Psoas muscle (tissue), 8 donors: Measurements from ENCODE around the gene HOMER3. TPM values are rescaled to one million over a fixed set of nuclear protein-coding genes. Genes with fewer than 3 reads are reported as not detected.

Experiments used
- ATAC-seq, 4 donors: fragments of 200-7000 bp; cut with Tn5 transposase; one replicate each; pipeline ENCODE4 v1.9.1; 2020; ENCODE audit warnings: moderate library complexity in 3 of 4, mild to moderate bottlenecking in 2 of 4
- DNase-seq, 2 donors: peaks; one replicate each; pipeline ENCODE4 v3.0.0-alpha.2; 2020
- H3K27ac ChIP-seq: fragments of 200-600 bp; one replicate; pipeline ENCODE4 v1.8.0; 2022
- H3K27me3 ChIP-seq, 3 donors: fragments of 200-600 bp in 1 of 3; one replicate each; pipeline versions ENCODE4 v1.6.1 to v1.8.0; 2013 to 2022; ENCODE audit warnings: low read length in 2 of 3, mild to moderate bottlenecking in 2 of 3, moderate library complexity in 1 of 3; ENCODE audit not compliant: insufficient read depth in 3 of 3
- H3K36me3 ChIP-seq, 2 donors: fragments of 200-600 bp in 1 of 2; one replicate each; pipeline versions ENCODE4 v1.6.1 to v1.8.0; 2013 to 2022; ENCODE audit warnings: low read depth in 1 of 2, mild to moderate bottlenecking in 1 of 2, moderate library complexity in 1 of 2; ENCODE audit not compliant: insufficient read depth in 1 of 2
- H3K4me1 ChIP-seq: fragments of 200-600 bp; one replicate; pipeline ENCODE4 v1.8.0; 2022
- H3K4me3 ChIP-seq: fragments of 200-600 bp; one replicate; pipeline ENCODE4 v1.8.0; 2022; ENCODE audit warnings: mild to moderate bottlenecking
- H3K9me3 ChIP-seq: fragments of 200-600 bp; one replicate; pipeline ENCODE4 v1.8.0; 2022
- WGBS, 3 donors: extraction: QIAGEN DNeasy Blood & Tissue Kit; methylation state at CpG; one replicate each; pipeline versions ENCODE4 v1.1.6 to v1.1.7; 2013; 5-methylcytosine and 5-hydroxymethylcytosine counted together
- intact Hi-C, 2 donors: fragments of 100-400 bp; cut with DNase I; formaldehyde crosslinking; loops; one replicate each; pipeline versions ENCODE4 v1.11.0 to v1.14.2; 2022
- polyA plus RNA-seq, 3 donors: library from polyadenylated mRNA; stranded (reverse); fragments of 200-250 nt; gene quantifications; one replicate each; pipeline ENCODE4 v1.2.3, GENCODE V29; 2013
- total RNA-seq, 4 donors: library from RNA; stranded (reverse); fragmentation: NEBNext Ultra II Directional in 2 of 4; extraction: Animal tissue kit (Norgen Biotek cat#: 25700) in 2 of 4; gene quantifications; one replicate each; pipeline versions ENCODE4 v1.2.1 to v1.2.4, GENCODE V29; 2021 to 2023
- TF ChIP-seq, protein P1 (sequence below): fragments of 200-600 bp; IDR thresholded peaks from one replicate; pipeline ENCODE4 v1.8.0; 2022; ENCODE audit warnings: antibody characterized with exemption
- donor health status: healthy with polysubstance abuse.
- donor health status: DM: no; HTN: no; CAD: no; lungs with moderate emphysema.
- donor health status: Bipolar disorder and iron deficiency.
- donor health status: healthy.
- donor health status: DM: yes; HTN: yes; CAD: no.
- donor health status: DM: no; HTN: no; CAD: no.
- donor health status: DM: no; HTN: no; CAD: no.
- donor health status: DM: yes; HTN: yes; CAD: no.

Gene HOMER3
- total and polyA plus RNA-seq, 7 donors = 61.4 to 86.2 (median 72.9) TPM

DNA sequence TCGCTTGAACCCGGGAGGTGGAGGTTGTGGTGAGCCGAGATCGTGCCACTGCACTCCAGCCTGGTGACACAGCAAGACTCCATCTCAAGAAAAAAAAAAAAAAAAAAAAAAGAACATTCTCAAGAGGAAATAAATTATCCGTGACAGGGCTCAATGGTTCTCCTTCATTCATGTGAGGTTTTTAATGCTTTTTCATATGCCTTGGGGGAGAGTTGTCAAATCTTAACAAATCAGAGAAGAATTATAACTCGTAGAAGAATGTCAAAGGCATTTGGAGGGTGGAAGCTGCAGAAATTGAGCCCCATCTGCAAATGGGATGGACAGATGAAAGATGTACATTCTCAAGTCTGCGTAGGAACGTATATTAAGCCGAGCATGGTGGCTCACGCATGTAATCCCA is 34.9 kb upstream of the HOMER3 start:
- Histone ChIP-seq H3K36me3 (no peaks in the 10 kb centered on the region), H3K27ac (no peak overlapping the region), H3K27me3 (no peaks in the 10 kb centered on the region), H3K4me1 (no peaks in the 10 kb centered on the region), H3K4me3 (no peak overlapping the region), H3K9me3 (no peaks in the 10 kb centered on the region)
- TF ChIP-seq, protein P1, sequence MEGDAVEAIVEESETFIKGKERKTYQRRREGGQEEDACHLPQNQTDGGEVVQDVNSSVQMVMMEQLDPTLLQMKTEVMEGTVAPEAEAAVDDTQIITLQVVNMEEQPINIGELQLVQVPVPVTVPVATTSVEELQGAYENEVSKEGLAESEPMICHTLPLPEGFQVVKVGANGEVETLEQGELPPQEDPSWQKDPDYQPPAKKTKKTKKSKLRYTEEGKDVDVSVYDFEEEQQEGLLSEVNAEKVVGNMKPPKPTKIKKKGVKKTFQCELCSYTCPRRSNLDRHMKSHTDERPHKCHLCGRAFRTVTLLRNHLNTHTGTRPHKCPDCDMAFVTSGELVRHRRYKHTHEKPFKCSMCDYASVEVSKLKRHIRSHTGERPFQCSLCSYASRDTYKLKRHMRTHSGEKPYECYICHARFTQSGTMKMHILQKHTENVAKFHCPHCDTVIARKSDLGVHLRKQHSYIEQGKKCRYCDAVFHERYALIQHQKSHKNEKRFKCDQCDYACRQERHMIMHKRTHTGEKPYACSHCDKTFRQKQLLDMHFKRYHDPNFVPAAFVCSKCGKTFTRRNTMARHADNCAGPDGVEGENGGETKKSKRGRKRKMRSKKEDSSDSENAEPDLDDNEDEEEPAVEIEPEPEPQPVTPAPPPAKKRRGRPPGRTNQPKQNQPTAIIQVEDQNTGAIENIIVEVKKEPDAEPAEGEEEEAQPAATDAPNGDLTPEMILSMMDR = no peak
- no peak for ATAC-seq
- intact Hi-C loops = no loop called here
- no peak for DNase-seq
- WGBS, 3 donors = 72 to 80% (median 73%) methylated on average over 10 of the region's 10 CpGs

- TF ChIP-seq, protein P1 = no peak
- H3K4me1 ChIP-seq = no peaks in the 10 kb centered on the region
- H3K27ac ChIP-seq = no peak overlapping the region
- no peaks in the 10 kb centered on the region for H3K9me3 ChIP-seq
- WGBS, 3 donors = 95 to 100% (median 96%) methylated on average over 3 of the region's 3 CpGs
- no peak for DNase-seq
- intact Hi-C loops = no loop called here
- no peaks in the 10 kb centered on the region for H3K27me3 ChIP-seq
- no peak overlapping the region for H3K4me3 ChIP-seq
- ATAC-seq = no peak
- no peaks in the 10 kb centered on the region for H3K36me3 ChIP-seq
These were observed 34.0 kb upstream of the HOMER3 start for GRCh38 chr19:18975011-18975410.

DNA sequence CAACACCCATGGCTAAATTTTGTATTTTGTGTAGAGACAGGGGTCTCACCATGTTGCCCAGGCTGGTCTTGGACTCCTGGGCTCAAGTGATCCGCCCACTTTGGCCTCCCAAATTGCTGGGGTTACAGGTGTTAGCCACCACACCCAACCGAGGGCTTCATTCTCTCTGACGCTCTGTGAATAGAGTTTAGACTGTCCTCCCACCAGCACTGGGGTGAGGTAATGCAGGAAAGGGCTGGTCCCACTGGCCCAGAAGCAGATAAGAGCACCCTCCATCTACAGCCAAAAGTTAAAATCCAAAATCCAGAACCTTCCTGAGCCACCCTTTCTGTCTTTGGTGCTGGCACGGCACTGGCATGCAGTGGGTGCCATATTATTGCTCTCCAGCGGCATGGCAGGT is 31.8 kb upstream of the HOMER3 start:
- peak overlapping the region; percentile 50 for H3K27ac ChIP-seq
- intact Hi-C loops = no loop called here

DNA sequence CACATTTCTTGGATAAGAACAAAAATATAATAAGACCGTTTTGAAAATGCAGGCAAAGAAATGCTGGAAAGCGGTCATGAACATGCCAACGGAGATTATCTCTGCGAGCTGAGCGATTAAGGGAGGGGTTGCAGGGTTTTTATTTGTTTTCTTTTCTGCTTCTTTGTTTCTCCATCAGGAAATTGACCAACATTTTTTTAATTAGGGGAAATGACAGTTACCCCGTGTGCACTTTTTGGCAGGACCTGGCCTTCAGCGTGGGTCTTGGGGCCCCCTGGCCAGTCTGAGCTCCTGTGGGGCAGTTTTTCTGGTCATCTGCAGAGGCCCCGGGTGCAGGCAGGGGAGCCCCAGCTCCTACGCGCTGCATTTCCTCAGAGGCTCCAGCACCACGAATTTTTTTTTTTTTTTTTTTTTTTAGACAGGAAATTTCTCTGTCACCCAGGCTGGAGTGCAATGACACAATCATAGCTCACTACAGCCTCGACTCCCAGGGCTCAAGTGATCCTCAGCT is 31.3 kb upstream of the HOMER3 start:
- TF ChIP-seq, protein P1 = no peak
- no peaks in the 10 kb centered on the region for H3K27me3 ChIP-seq
- H3K36me3 ChIP-seq = no peaks in the 10 kb centered on the region
- peak overlapping the region; percentile 50 for H3K27ac ChIP-seq
- WGBS, 3 donors = 29 to 40% (median 34%) methylated on average over 12 of the region's 12 CpGs
- no peaks in the 10 kb centered on the region for H3K9me3 ChIP-seq
- no peak overlapping the region for H3K4me3 ChIP-seq
- DNase-seq = no peak
- ATAC-seq = no peak
- intact Hi-C loops = no loop called here
- H3K4me1 ChIP-seq = no peaks in the 10 kb centered on the region

More for the DNA sequence above, 31.8 kb upstream of the HOMER3 start:
- H3K9me3 ChIP-seq = no peaks in the 10 kb centered on the region
- H3K36me3 ChIP-seq = no peaks in the 10 kb centered on the region
- no peak for ATAC-seq
- DNase-seq = no peak
- 75 to 80% (median 77%) methylated on average over 5 of the region's 5 CpGs for WGBS, 3 donors
- H3K4me1 ChIP-seq = no peaks in the 10 kb centered on the region
- no peak overlapping the region for H3K4me3 ChIP-seq
- H3K27me3 ChIP-seq = no peaks in the 10 kb centered on the region
- TF ChIP-seq, protein P1 = no peak
